Activated CD8-positive, alpha-beta memory T cell treated with anti-CD3 and anti-CD28 coated beads, Interleukin-2, amount 50 U/mL, for 24 hours (primary cell): ENCODE data around the gene ATL2.

ENCODE experiments used
- DNase-seq: peaks from one replicate; pipeline ENCODE4 v3.0.0-alpha.2; 2020; ENCODE audit errors: extremely low read depth

Gene ATL2

DNA sequence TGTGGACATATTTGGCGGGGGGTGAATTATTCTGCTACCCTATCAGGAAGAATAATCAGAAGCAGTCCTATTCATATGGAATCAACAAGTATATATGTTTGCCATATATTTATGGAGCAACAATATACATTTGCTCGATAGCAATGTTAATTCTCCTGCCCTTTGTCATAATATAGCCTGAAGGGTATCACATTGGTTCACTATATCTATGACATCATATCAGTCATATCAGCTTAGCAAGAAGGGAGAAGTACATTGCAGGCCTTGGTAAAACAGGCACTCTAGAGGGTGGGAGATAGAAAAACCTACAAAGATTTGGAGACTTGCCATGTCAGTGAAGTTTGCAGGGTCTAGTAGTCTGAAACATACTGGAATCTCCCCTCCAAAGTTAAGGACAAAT lies 128.4 kb downstream of the ATL2 start:
- no peak for DNase-seq

DNA sequence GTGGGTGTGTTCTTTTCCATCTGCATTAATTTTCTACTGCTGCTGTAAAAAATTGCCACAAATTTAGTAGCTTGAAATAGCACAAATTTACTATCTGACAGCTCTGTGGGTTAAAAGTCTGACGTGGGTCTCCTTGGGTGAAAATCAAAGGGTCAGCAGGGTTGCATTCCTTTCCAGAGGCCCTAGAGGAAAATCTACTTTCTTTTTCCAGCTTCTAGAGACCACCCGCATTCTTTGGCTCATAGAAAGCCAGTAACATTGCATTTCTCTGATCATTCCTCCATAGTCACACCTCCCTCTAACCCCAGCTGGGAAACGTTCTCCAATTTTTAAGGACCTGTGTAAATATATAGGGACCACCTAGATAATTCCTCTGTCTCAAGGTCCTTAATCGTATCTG lies 128.8 kb downstream of the ATL2 start:
- DNase-seq: no peak

DNA sequence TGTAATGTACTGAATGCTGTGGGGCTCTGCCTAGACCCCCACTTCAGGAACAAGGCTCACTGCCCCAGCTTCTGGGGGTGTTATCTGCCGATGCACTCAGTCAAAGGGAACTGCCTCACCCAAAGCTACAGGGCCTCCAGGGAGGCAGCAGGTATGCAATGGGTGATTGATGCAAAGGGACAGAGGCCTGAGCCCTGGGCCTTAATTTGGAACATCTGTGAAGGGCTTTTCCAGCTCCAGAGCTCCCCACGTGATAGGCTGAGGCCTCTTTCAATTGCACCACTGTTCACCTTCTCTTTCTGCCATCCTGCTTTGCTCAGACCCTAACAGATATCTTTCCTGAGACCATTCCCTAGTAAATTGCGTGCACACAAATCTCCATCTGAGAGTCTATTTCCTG lies 131.0 kb downstream of the ATL2 start:
- no peak for DNase-seq

DNA sequence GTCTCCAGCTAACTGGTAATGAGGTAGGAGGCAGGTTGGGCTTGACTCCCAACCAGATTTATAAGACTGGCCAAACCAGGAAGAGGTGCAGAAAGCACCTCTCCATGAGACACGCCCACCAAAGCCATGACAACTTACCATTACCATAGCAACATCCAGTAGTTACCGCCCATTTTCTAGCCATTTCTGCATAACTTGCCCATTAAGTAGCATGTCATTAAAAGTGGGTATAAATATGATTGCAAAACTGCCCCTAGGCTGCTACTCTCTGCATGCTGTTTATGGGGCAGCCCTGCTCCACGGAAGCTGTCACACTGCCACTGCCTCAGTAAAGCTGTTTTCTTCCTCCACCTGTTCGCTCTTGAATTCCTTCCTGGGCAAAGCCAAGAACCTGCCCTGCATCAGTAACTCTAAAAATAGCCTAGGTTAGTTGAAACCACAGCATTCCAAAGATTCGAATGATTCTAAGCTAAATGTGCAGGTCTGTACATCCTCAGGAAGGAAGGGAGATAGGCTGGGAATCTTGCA lies 131.9 kb downstream of the ATL2 start:
- DNase-seq: no peak

DNA sequence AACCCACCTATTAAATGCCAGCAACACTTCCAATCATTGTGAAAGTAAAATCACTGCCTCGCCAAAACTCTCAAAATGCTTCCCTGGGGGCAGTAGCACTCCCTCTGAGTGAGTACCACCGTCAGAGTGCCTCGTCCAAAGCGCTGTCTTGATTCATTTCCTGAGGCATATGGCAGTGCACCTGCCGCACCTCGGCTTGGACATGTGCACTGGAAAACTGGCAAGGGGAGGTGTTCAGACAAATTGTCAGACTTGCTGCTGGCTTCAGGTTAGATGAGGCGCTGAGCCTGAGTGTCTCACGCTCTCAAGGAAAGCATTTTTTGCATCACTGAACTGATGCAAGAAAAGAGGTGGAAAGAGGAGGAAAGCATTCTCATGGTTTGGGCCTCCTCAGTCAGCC lies 132.8 kb downstream of the ATL2 start:
- DNase-seq: no peak
